Liver (tissue), 9 donors: ENCODE data around the gene SATB1. TPM values are rescaled to one million over a fixed set of nuclear protein-coding genes. Genes with fewer than 3 reads are reported as not detected.

Experiments used
- DNase-seq: peaks from one replicate; pipeline ENCODE4 v3.0.0-alpha.2; 2017; ENCODE audit warnings: low spot score
- H3K27ac ChIP-seq, 2 donors: one replicate each; pipeline ENCODE4 v1.7.0; 2013; ENCODE audit warnings: inconsistent platforms in 2 of 2, low read length in 2 of 2, control low read depth in 1 of 2, low read depth in 1 of 2, mild to moderate bottlenecking in 1 of 2
- H3K27me3 ChIP-seq, 4 donors: one replicate each; pipeline versions ENCODE4 v1.6.1 to v1.7.0; 2013; ENCODE audit warnings: low read length in 3 of 4, inconsistent platforms in 1 of 4, mild to moderate bottlenecking in 1 of 4, moderate library complexity in 1 of 4; ENCODE audit not compliant: control insufficient read depth in 4 of 4, insufficient read depth in 4 of 4
- H3K36me3 ChIP-seq, 4 donors: one replicate each; pipeline versions ENCODE4 v1.6.1 to v1.7.0; 2013; ENCODE audit warnings: low read length in 3 of 4, mild to moderate bottlenecking in 3 of 4, low read depth in 1 of 4, moderate library complexity in 1 of 4; ENCODE audit not compliant: control insufficient read depth in 4 of 4, insufficient read depth in 3 of 4
- H3K4me1 ChIP-seq, 4 donors: one replicate each; pipeline versions ENCODE4 v1.6.1 to v1.7.0; 2013; ENCODE audit warnings: low read length in 3 of 4, mild to moderate bottlenecking in 3 of 4, moderate library complexity in 1 of 4; ENCODE audit not compliant: control insufficient read depth in 4 of 4, insufficient read depth in 4 of 4
- H3K4me3 ChIP-seq, 3 donors: one replicate each; pipeline versions ENCODE4 v1.6.1 to v1.7.0; 2013; ENCODE audit warnings: low read length in 3 of 3, control low read depth in 1 of 3, low read depth in 1 of 3, mild to moderate bottlenecking in 1 of 3
- H3K9ac ChIP-seq, 2 donors: one replicate each; pipeline ENCODE4 v1.7.0; 2013; ENCODE audit warnings: low read length in 2 of 2, mild to moderate bottlenecking in 2 of 2, moderate library complexity in 2 of 2, control low read depth in 1 of 2, low read depth in 1 of 2
- H3K9me3 ChIP-seq, 4 donors: one replicate each; pipeline versions ENCODE4 v1.6.1 to v1.7.0; 2013; ENCODE audit warnings: low read length in 3 of 4; ENCODE audit not compliant: control insufficient read depth in 4 of 4
- FOXA1 ChIP-seq: IDR thresholded peaks from 2 replicates; pipeline ENCODE4 v1.6.1; 2016; ENCODE audit warnings: antibody characterized with exemption
- FOXA2 ChIP-seq: IDR thresholded peaks from 2 replicates; pipeline ENCODE4 v1.6.1; 2016; ENCODE audit warnings: antibody characterized with exemption
- GABPA ChIP-seq, 2 donors: IDR thresholded peaks in 1 of 2; conservative IDR thresholded peaks in 1 of 2; 2 replicates each; pipeline ENCODE4 v1.6.1; 2016; ENCODE audit warnings: antibody characterized with exemption in 2 of 2, mild to moderate bottlenecking in 1 of 2, moderate library complexity in 1 of 2
- HNF4A ChIP-seq, 2 donors: conservative IDR thresholded peaks; 2 replicates each; pipeline ENCODE4 v1.6.1; 2016; ENCODE audit warnings: antibody characterized with exemption in 2 of 2, mild to moderate bottlenecking in 2 of 2
- HNF4G ChIP-seq: IDR thresholded peaks from 2 replicates; pipeline ENCODE4 v1.6.1; 2016; ENCODE audit warnings: antibody characterized with exemption
- JUND ChIP-seq, 2 donors: IDR thresholded peaks; 2 replicates each; pipeline ENCODE4 v1.6.1; 2016; ENCODE audit warnings: antibody characterized with exemption in 2 of 2
- NR2F2 ChIP-seq: IDR thresholded peaks from 2 replicates; pipeline ENCODE4 v1.6.1; 2016; ENCODE audit warnings: antibody characterized with exemption
- RAD21 ChIP-seq, 2 donors: IDR thresholded peaks; 2 replicates each; pipeline ENCODE4 v1.6.1; 2016; ENCODE audit warnings: antibody characterized with exemption in 2 of 2, mild to moderate bottlenecking in 2 of 2
- RXRA ChIP-seq, 2 donors: IDR thresholded peaks; 2 replicates each; pipeline ENCODE4 v1.6.1; 2017 to 2018; ENCODE audit warnings: antibody characterized with exemption in 2 of 2, mild to moderate bottlenecking in 1 of 2
- SP1 ChIP-seq: IDR thresholded peaks from 2 replicates; pipeline ENCODE4 v1.6.1; 2018; ENCODE audit warnings: antibody characterized with exemption, mild to moderate bottlenecking
- TAF1 ChIP-seq: conservative IDR thresholded peaks from 2 replicates; pipeline ENCODE4 v1.6.1; 2016; ENCODE audit warnings: antibody characterized with exemption, mild to moderate bottlenecking
- WGBS: extraction: QIAGEN DNeasy Blood & Tissue Kit; methylation state at CpG from one replicate; pipeline ENCODE4 v1.1.7; 2013; 5-methylcytosine and 5-hydroxymethylcytosine counted together
- polyA plus RNA-seq, 2 donors: library from polyadenylated mRNA; stranded (reverse) in 1 of 2; unstranded in 1 of 2; fragments of 200-250 nt in 1 of 2; fragments of >200 nt in 1 of 2; fragmentation: Nextera tagmentation in 1 of 2; extraction: Ambion mirVana in 1 of 2; gene quantifications; one replicate each; pipeline versions ENCODE4 v1.2.1 to v1.2.3, GENCODE V29; 2013 to 2015
- total RNA-seq, 2 donors: library from RNA; depleted of rRNA; stranded (reverse); fragments of >200 nt; gene quantifications; one replicate each; pipeline ENCODE4 v1.2.3, GENCODE V29; 2014
- TF ChIP-seq, protein P1 (sequence below): fragments of 150-350 bp; IDR thresholded peaks from 2 replicates; pipeline ENCODE4 v1.5.1; 2017; ENCODE audit warnings: improper control_type of control experiment, low read depth, low read length; ENCODE audit not compliant: missing input control
- TF ChIP-seq, protein P2 (sequence below): IDR thresholded peaks from 2 replicates; pipeline ENCODE4 v1.6.1; 2016; ENCODE audit warnings: antibody characterized with exemption
- TF ChIP-seq, protein P3 (sequence below): IDR thresholded peaks from 2 replicates; pipeline ENCODE4 v1.6.1; 2016; ENCODE audit warnings: antibody characterized with exemption
- TF ChIP-seq, protein P4 (sequence below): IDR thresholded peaks from 2 replicates; pipeline ENCODE4 v1.6.1; 2016; ENCODE audit warnings: antibody characterized with exemption
- donor health status: healthy.
- donor health status: healthy.
- donor health status: healthy.
- donor health status: healthy.
- donor health status: healthy.

The SATB1 gene
- total and polyA plus RNA-seq, 4 donors = 4.3 to 23.7 (median 10.5) TPM

DNA sequence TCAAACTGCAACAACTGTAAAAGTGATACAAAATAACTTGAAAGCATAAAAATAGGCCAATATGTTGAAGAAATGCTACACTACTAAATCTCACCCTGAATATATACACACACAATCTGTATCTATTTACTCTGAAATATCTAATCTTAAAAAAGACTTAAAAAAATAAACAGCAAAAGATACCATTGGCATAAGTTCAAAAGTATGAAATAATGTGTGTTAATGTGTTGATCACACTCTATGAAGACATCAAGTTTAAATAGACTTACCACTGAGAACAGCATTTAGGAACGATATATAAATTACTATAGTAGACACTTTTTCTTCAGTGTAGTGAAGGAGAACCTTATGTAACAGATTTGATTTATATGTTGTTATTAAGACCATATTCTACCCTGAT, 14.1 kb upstream of the SATB1 start:
- 85% methylated on average over 1 of the region's 1 CpG for WGBS
- DNase-seq = no peak
- H3K4me3 ChIP-seq = no peak overlapping the region
- H3K27ac ChIP-seq = no peak overlapping the region
- no peak overlapping the region for H3K9ac ChIP-seq
- no peaks in the 10 kb centered on the region for H3K36me3 ChIP-seq
- TF ChIP-seq RXRA (IDR thresholded peaks at IDR 0.05) (no peak), HNF4A (conservative IDR thresholded peaks at IDR 0.05) (no peak), GABPA (IDR thresholded peaks at IDR 0.05 in 1 of 2, conservative IDR thresholded peaks at IDR 0.05 in 1 of 2) (no peak), FOXA1 (no peak)
- TF ChIP-seq, protein P1, sequence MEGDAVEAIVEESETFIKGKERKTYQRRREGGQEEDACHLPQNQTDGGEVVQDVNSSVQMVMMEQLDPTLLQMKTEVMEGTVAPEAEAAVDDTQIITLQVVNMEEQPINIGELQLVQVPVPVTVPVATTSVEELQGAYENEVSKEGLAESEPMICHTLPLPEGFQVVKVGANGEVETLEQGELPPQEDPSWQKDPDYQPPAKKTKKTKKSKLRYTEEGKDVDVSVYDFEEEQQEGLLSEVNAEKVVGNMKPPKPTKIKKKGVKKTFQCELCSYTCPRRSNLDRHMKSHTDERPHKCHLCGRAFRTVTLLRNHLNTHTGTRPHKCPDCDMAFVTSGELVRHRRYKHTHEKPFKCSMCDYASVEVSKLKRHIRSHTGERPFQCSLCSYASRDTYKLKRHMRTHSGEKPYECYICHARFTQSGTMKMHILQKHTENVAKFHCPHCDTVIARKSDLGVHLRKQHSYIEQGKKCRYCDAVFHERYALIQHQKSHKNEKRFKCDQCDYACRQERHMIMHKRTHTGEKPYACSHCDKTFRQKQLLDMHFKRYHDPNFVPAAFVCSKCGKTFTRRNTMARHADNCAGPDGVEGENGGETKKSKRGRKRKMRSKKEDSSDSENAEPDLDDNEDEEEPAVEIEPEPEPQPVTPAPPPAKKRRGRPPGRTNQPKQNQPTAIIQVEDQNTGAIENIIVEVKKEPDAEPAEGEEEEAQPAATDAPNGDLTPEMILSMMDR = no peak
- H3K4me1 ChIP-seq = peaks cover 4 to 10% (median 8%) of the 10 kb centered on the region in 4 donors
- H3K9me3 ChIP-seq = no peaks in the 10 kb centered on the region
- no peaks in the 10 kb centered on the region for H3K27me3 ChIP-seq

DNA sequence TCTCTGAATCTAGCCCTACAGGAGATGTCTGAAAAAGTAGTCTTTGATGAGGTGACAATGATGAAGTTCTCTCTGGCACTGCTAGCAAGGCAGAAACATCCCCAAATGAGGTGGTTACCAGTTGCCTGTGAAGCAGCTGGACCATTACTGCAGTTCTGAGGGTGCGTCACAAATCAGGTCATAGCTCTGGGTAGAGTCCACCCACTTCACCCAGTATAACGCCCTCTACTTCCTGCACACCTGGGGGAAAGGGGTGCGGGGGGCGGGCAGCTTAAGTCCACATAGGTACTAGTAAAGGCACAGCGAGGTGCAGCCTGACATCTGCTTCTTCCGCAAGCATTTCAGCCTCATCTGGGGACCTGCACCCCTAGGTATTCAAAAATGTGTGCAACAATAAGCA, 13.4 kb upstream of the SATB1 start:
- 83% methylated on average over 6 of the region's 6 CpGs for WGBS
- Histone ChIP-seq H3K27me3 (no peaks in the 10 kb centered on the region), H3K27ac (no peak overlapping the region), H3K36me3 (no peaks in the 10 kb centered on the region), H3K9me3 (no peaks in the 10 kb centered on the region), H3K4me3 (no peak overlapping the region), H3K4me1 (peaks cover 0 to 3% (median 1%) of the 10 kb centered on the region in 4 donors), H3K9ac (no peak overlapping the region)
- no peak for DNase-seq
- TF ChIP-seq RAD21 (IDR thresholded peaks at IDR 0.05) (no peak), HNF4G (no peak), HNF4A (conservative IDR thresholded peaks at IDR 0.05) (no peak), TAF1 (no peak), NR2F2 (no peak), GABPA (IDR thresholded peaks at IDR 0.05 in 1 of 2, conservative IDR thresholded peaks at IDR 0.05 in 1 of 2) (no peak), FOXA2 (no peak), SP1 (no peak), JUND (IDR thresholded peaks at IDR 0.05) (no peak)
- TF ChIP-seq, protein P2, sequence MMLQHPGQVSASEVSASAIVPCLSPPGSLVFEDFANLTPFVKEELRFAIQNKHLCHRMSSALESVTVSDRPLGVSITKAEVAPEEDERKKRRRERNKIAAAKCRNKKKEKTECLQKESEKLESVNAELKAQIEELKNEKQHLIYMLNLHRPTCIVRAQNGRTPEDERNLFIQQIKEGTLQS = no peak
- TF ChIP-seq, protein P3, sequence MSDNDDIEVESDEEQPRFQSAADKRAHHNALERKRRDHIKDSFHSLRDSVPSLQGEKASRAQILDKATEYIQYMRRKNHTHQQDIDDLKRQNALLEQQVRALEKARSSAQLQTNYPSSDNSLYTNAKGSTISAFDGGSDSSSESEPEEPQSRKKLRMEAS = no peak
- TF ChIP-seq, protein P4, sequence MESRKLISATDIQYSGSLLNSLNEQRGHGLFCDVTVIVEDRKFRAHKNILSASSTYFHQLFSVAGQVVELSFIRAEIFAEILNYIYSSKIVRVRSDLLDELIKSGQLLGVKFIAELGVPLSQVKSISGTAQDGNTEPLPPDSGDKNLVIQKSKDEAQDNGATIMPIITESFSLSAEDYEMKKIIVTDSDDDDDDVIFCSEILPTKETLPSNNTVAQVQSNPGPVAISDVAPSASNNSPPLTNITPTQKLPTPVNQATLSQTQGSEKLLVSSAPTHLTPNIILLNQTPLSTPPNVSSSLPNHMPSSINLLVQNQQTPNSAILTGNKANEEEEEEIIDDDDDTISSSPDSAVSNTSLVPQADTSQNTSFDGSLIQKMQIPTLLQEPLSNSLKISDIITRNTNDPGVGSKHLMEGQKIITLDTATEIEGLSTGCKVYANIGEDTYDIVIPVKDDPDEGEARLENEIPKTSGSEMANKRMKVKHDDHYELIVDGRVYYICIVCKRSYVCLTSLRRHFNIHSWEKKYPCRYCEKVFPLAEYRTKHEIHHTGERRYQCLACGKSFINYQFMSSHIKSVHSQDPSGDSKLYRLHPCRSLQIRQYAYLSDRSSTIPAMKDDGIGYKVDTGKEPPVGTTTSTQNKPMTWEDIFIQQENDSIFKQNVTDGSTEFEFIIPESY = no peak
- TF ChIP-seq, protein P1 = no peak
